Effector CD8-positive, alpha-beta T cell (primary cell): ENCODE results near the gene MYO1G.

Experiments used
- DNase-seq: peaks from one replicate; lab custom pipeline; 2025; lab: John Stamatoyannopoulos, UW

Gene MYO1G

GRCh38 chr7:44981035-44981706 is 2.4 kb upstream of the MYO1G start:
- no peak for DNase-seq

DNA sequence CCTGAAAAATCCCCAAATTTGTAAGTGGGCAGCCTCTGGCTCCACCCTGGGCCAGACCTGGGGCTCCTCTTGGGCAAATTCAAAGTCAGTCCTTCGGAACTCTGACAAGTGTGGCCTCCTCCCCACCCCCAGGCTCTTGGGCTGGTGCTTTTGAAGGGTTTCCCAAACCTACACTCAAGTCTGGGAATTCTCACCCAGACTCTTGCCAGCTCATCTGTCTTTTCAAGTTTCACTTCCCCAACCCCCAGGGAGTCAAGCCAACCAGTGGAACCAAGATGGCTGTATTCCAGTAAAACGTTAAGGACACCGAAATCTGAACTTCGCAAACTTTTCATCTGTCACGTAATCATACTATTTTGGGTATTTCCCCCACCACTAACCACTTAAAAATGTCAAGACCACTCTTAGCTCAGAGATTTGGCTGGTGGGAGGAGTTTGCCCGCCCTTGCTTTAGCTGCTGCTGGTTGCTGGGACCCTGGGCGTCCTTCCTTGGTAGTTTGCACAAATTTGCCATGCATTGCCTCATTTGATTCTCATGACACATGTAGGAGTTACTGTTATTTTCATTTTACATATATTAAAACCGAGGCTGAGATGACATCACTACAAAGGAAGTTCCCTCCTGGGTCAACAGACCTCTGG is 1.7 kb upstream of the MYO1G start:
- peak; percentile 7 for DNase-seq

- no peak for DNase-seq
These were observed 922 bp upstream of the MYO1G start for GRCh38 chr7:44979481-44980392.

DNA sequence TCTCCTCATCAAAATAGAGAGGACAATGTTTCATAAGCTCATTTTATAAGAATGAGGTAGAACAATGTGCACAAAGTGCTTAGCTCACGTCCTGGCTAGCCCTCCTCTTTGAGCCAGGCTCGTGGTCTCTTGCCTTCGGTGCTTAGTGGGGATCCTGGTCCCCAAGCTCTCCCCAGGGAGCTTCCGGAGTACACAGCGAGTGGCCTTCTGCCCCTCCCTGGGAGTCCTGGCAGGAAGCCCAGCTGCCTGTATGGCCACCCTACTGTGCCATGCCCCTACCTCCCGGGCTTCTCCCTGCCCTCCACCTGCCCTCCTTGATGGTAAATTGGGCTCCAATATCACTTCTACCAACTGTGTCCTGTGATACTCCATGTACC is 868 bp downstream of the MYO1G start:
- no peak for DNase-seq

DNA sequence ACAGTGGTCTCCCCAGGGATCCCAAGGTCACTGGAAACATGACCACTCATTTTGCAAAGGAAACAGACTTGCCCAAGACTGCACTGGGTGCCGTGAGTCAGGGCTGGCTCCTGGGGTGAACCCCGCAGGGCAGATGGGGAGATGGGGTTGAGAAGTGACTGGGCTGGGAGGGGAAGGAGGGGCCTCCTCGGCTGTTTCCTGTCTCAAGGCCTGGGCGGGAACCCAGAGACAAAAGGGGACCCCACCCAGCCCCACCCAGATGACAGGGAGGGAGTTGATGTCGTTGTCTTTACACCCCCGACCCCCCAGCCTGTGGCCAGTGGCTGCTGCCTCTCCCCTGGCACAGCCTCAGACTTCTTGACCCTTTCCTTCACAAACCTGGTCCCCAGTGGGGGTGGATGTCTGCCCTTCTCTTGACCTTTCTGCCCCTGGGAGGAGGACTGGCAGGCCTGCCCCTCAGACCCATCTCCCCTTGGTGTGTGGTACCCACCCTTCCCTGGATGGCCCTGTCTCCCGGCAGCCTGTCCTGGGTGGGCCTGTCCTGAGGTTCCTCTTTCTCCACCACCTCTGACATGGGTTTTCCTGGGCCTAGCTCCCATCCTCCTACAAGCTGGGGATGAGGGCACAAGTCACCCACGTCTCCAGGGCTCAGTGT is 1.4 kb downstream of the MYO1G start:
- peak; percentile 23 for DNase-seq

- DNase-seq, result no peak
These were observed 2.0 kb downstream of the MYO1G start for GRCh38 chr7:44976746-44977196.

GRCh38 chr7:44976040-44976745 is 2.6 kb downstream of the MYO1G start:
- no peak for DNase-seq

DNA sequence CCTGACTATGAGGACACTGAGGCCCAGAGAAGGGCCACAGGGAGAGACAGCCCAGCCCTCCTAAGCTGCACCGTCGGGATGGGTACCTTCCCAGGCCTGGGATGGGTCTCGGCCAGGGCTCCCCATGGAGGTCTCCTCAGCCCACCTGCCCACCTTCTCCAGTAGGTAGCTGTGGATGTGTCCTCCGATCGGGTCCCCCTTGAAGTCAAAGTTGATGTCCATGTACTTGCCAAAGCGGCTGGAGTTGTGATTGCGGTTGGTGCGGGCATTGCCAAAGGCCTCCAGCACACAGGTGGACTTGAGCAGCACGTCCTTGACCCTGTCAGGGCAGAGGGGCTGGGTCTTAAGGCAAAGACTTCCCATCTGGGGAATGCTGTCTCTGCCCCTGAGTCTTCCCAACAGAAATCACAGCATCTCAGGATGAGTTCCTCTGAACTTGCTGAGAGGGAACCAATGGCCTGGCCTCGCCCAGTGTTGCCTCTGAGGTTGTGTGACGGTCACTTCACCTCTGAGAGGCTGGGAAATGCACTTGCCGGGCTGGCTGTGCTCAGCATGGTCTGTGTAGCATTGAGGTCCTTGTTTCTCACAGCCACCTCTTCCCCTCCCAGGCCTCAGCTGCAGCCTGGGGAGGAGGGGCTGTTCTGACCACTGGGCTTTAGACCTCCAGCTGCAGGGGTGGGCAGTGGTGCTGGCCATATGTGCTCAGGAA is 3.3 kb downstream of the MYO1G start:
- DNase-seq, result no peak

DNA sequence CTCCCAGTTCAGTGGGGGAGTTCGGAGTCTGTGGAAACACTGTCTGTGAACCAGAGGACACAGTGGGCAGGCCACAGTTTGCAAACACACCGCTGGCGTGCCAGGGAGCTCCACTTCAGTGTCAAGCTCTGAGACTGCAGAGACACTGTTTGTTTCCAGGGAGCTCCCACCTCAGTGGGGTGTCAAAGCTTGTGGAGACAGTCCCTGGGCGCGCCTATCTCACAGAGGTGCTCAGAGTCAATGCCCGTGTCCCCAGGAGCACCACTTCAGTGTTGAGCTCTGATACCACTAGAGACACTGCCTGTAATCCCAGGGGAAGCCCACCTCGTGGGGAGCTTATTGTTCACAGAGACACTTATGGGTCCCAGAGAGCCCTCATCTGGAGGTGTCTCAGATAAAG is 4.3 kb downstream of the MYO1G start:
- DNase-seq, result no peak

- peak; percentile 43 for DNase-seq
These were observed 5.0 kb downstream of the MYO1G start for GRCh38 chr7:44973610-44974401.

DNA sequence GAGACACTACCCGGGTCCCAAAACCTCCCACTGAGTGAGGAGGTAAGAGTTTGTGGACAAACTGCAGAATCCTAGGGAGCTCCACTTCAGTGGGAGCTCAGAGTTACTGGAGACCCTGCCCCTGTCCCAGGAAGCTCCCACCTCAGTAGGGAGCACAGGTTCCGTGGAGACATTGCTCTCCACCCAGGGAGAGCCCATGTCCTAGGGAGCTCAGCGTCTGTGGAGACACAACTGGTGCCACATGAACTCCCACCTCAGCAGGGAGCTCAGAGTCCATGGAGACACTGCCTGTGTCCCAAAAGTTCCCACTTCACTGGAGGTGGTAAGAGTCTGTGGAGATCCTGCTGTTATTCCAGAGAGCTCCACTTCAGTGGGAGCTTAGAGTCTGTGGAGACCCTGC is 6.3 kb downstream of the MYO1G start:
- DNase-seq, result no peak

DNA sequence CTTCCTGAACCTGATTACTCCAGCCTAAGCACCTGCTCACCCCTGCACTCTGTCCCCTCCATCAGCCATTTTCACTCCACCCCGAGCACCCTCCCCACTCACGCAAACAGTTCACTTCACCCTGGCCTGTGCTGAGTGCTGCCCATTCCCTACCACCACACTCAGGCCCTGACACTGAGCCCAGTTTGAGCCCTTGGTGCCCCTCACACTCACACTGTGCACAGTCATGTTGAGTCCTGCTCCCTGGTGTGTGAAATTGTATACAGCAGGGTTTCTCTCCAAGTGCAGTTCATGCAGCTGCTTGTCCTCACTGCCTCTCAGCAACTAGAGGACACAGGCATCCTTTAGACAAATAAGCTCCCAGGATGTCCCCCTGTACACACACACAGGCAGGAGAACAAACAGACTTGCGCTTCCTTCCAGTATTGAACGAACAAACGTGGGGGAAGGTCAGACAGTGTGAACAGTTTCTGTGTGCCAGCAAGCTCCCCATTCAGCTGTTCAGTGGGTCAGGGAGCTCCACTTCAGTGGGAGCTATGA is 6.8 kb downstream of the MYO1G start:
- DNase-seq, result no peak

- DNase-seq, result no peak
These were observed 7.5 kb downstream of the MYO1G start for GRCh38 chr7:44971188-44971901.

GRCh38 chr7:44970523-44971051 is 8.2 kb downstream of the MYO1G start:
- no peak for DNase-seq

GRCh38 chr7:44969701-44970522 is 8.9 kb downstream of the MYO1G start:
- no peak for DNase-seq

DNA sequence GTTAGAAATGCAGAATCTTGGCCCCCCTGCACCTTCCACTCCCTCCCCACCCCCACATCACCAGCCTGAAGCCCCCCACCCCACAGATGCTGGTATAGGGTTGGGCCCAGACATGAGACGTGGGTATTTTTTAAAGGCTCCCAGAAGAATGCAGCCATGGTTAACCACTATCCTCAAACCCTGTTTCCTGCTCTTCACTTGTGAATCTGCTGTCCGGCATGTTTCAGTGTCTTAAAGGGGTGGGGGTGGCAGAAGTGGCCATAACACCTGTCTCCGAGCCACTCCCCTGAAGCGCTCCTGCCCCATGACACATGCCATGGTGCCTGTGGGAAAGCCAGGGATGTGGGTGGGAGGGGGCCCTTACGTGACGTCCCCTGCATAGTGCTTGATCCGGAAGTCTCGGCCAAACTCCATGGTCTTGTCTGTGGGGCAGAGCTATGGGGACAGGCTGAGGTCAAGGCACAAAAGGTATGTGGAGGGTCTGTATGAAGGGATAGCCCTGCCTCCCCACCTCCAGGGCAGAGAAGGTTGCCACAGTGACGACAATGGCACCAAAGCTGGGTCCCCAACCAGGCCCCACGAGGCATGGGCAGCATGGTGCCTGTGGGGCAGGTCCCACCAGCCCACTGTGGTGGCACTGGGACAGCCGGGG is 9.6 kb downstream of the MYO1G start:
- no peak for DNase-seq
